DOHH2 (cell line): ENCODE results near the gene RPTOR.

ENCODE experiments used
- H3F3A ChIP-seq: fragments of 200-600 bp; sonication (generic), shearing (Covaris generic); 2 replicates; pipeline ENCODE4 v1.6.0; 2016; ENCODE audit warnings: antibody characterized with exemption, mild to moderate bottlenecking; ENCODE audit not compliant: control insufficient read depth, insufficient read depth
- H3K27ac ChIP-seq: fragments of 200-600 bp; sonication (generic); 2 replicates; pipeline ENCODE4 v1.5.1; 2014; ENCODE audit warnings: low read depth, mild to moderate bottlenecking, low read length, moderate library complexity
- H3K27me3 ChIP-seq: fragments of 200-600 bp; sonication (generic); 2 replicates; pipeline ENCODE4 v1.6.1; 2014; ENCODE audit warnings: mild to moderate bottlenecking, low read length, mixed read lengths; ENCODE audit not compliant: control insufficient read depth
- H3K36me3 ChIP-seq: fragments of 200-600 bp; sonication (generic); 2 replicates; pipeline ENCODE4 v1.6.1; 2014; ENCODE audit warnings: mild to moderate bottlenecking, low read length, moderate library complexity, mixed read lengths; ENCODE audit not compliant: control insufficient read depth
- H3K4me1 ChIP-seq: fragments of 200-600 bp; sonication (generic); 2 replicates; pipeline ENCODE4 v1.6.1; 2014; ENCODE audit warnings: mild to moderate bottlenecking, low read length, mixed read lengths; ENCODE audit not compliant: control insufficient read depth
- H3K4me2 ChIP-seq: fragments of 200-600 bp; sonication (generic); 2 replicates; pipeline ENCODE4 v1.6.0; 2014; ENCODE audit warnings: mild to moderate bottlenecking, low read length, moderate library complexity
- H3K4me3 ChIP-seq: fragments of 200-600 bp; sonication (generic); 2 replicates; pipeline ENCODE4 v1.5.1; 2014; ENCODE audit warnings: mild to moderate bottlenecking, low read length, mixed read lengths
- H3K79me2 ChIP-seq: fragments of 200-600 bp; sonication (generic); 2 replicates; pipeline ENCODE4 v1.6.1; 2014; ENCODE audit warnings: mild to moderate bottlenecking, low read length, mixed read lengths; ENCODE audit not compliant: control insufficient read depth
- H3K9me2 ChIP-seq: fragments of 200-600 bp; sonication (generic); replicated peaks from 2 replicates; pipeline ENCODE4 v1.6.1; 2014; ENCODE audit warnings: mild to moderate bottlenecking, low read length, mixed read lengths; ENCODE audit not compliant: control insufficient read depth
- H3K9me3 ChIP-seq: fragments of 200-600 bp; sonication (generic); 2 replicates; pipeline ENCODE4 v1.6.1; 2014; ENCODE audit warnings: antibody characterized with exemption, low read length, mixed read lengths; ENCODE audit not compliant: control insufficient read depth, insufficient read depth
- H4K20me1 ChIP-seq: fragments of 200-600 bp; sonication (generic); 2 replicates; pipeline ENCODE4 v1.6.0; 2014; ENCODE audit warnings: low read depth, mild to moderate bottlenecking, antibody characterized with exemption, low read length, moderate library complexity; ENCODE audit not compliant: control insufficient read depth, insufficient read depth
- CTCF ChIP-seq: fragments of 200-600 bp; sonication (generic); IDR thresholded peaks from one replicate; pipeline ENCODE4 v1.5.1; 2014; ENCODE audit warnings: antibody characterized with exemption, mild to moderate bottlenecking, low read depth, low read length; ENCODE audit not compliant: poor library complexity, severe bottlenecking
- EZH2phosphoT487 ChIP-seq: fragments of 200-600 bp; sonication (generic); IDR thresholded peaks from 2 replicates; pipeline ENCODE4 v1.6.1; 2017; ENCODE audit warnings: borderline replicate concordance, mild to moderate bottlenecking, antibody characterized with exemption, low read length, moderate library complexity, mixed read lengths

RPTOR gene

GRCh38 chr17:80768936-80769335 is 224.3 kb downstream of the RPTOR start:
- no peaks in the 10 kb centered on the region for H4K20me1 ChIP-seq
- peaks cover 27% of the 10 kb centered on the region for H3F3A ChIP-seq
- H3K9me2 ChIP-seq = no peaks in the 10 kb centered on the region
- TF ChIP-seq EZH2phosphoT487 (no peak), CTCF (no peak)
- H3K4me3 ChIP-seq = no peak overlapping the region
- peaks cover 78% of the 10 kb centered on the region for H3K79me2 ChIP-seq
- no peak overlapping the region for H3K27ac ChIP-seq
- H3K4me1 ChIP-seq = peaks cover 80% of the 10 kb centered on the region
- no peaks in the 10 kb centered on the region for H3K27me3 ChIP-seq
- no peak overlapping the region for H3K4me2 ChIP-seq
- no peaks in the 10 kb centered on the region for H3K9me3 ChIP-seq
- peaks cover 38% of the 10 kb centered on the region for H3K36me3 ChIP-seq

- Histone ChIP-seq H3K4me2 (no peak overlapping the region), H3K9me2 (no peaks in the 10 kb centered on the region), H3K4me1 (peaks cover 86% of the 10 kb centered on the region), H3K4me3 (no peak overlapping the region), H4K20me1 (no peaks in the 10 kb centered on the region), H3F3A (peaks cover 32% of the 10 kb centered on the region), H3K79me2 (peaks cover 81% of the 10 kb centered on the region), H3K27me3 (no peaks in the 10 kb centered on the region), H3K9me3 (no peaks in the 10 kb centered on the region), H3K27ac (no peak overlapping the region), H3K36me3 (peaks cover 42% of the 10 kb centered on the region)
- no peak for TF ChIP-seq CTCF
- TF ChIP-seq EZH2phosphoT487 = no peak
These were observed 224.9 kb downstream of the RPTOR start for GRCh38 chr17:80769516-80769915.

DNA sequence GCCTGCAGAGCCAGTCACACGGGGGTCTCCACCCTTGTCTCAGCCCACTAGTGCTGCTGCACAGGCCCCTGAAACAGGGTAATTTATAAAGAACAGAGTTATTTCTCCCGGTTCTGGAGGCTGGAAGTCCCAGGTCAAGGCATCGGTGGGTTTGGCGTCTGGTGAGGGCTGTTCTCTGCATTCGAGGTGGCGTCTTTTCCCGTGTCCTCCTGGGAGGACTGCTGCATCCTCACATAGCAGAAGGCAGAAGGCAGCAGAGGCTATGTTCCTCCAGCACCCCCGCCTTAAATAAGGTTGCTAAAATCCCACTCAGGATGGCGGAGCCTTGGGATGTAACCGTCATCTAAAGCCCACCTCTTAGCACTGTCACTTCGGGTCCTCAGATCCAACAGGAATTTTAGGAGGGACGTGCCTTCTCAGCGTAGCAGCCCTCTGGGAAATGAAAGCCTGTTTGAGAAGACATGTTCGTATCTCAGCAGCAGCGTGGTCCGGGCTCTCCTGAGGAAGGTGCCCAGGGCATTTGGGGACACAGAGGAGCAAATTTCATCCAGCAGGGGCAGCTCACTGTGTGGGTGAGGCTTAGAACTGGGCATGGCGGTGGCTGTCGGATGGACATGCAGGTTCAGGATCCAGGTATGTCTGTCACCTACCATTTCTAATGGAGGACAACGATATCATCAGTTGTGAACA is 225.4 kb downstream of the RPTOR start:
- Histone ChIP-seq H3K4me1 (peaks cover 88% of the 10 kb centered on the region), H3K36me3 (peaks cover 39% of the 10 kb centered on the region), H3K9me2 (no peaks in the 10 kb centered on the region), H3K4me3 (no peak overlapping the region), H4K20me1 (no peaks in the 10 kb centered on the region), H3F3A (peaks cover 35% of the 10 kb centered on the region), H3K27ac (no peak overlapping the region), H3K27me3 (no peaks in the 10 kb centered on the region), H3K79me2 (peaks cover 81% of the 10 kb centered on the region), H3K9me3 (no peaks in the 10 kb centered on the region), H3K4me2 (no peak overlapping the region)
- TF ChIP-seq CTCF (no peak), EZH2phosphoT487 (no peak)
